ENCODE data around the gene ZBTB38.
A peak's percentile ranks its signal among the peaks of the same experiment; 100 is the strongest.

ZBTB38 gene

GRCh38 chr3:141388395-141388794 lies 20.1 kb downstream of the ZBTB38 start:
- no peak for DNase-seq
- WGBS (ENCODE audit: extremely low coverage, insufficient coverage, low lambda C conversion rate), result no CpG with 5 or more reads among the region's 3 CpGs
- no peaks in the 10 kb centered on the region for H3K79me1 ChIP-seq (ENCODE audit: low read length)
- H4K8ac ChIP-seq (ENCODE audit: low read depth, low read length), result no peak overlapping the region
- H3K79me2 ChIP-seq (ENCODE audit: control insufficient read depth, insufficient read depth, low read length), result no peaks in the 10 kb centered on the region
- no peak overlapping the region for H2BK5ac ChIP-seq (ENCODE audit: low read length)
- no peak overlapping the region for H3K27ac ChIP-seq (ENCODE audit: low read depth, low read length)
- H3K18ac ChIP-seq (ENCODE audit: low read length), result no peak overlapping the region
- no peak overlapping the region for H2BK120ac ChIP-seq (ENCODE audit: low read depth, low read length)
- no peak overlapping the region for H3K4me2 ChIP-seq (ENCODE audit: low read length)
- no peak overlapping the region for H3K9ac ChIP-seq (ENCODE audit: low read length)
- H3K4me1 ChIP-seq (ENCODE audit: control insufficient read depth, low read depth, low read length), result peaks cover 9% of the 10 kb centered on the region
- H2BK15ac ChIP-seq (replicated peaks; ENCODE audit: low read depth), result no peak overlapping the region
- H3K56ac ChIP-seq (ENCODE audit: low read length), result no peak overlapping the region
- no peaks in the 10 kb centered on the region for H3K36me3 ChIP-seq (ENCODE audit: control insufficient read depth, insufficient read depth, low read length)
- H4K5ac ChIP-seq (ENCODE audit: low read length), result no peak overlapping the region
- no peak overlapping the region for H2AK5ac ChIP-seq (ENCODE audit: low read length)
- H3K27me3 ChIP-seq (ENCODE audit: insufficient read depth, low read length, poor library complexity), result no peaks in the 10 kb centered on the region
- no peak overlapping the region for H3K23ac ChIP-seq (ENCODE audit: low read length)
- no peak overlapping the region for H3K4ac ChIP-seq (ENCODE audit: low read depth, low read length)
- H3K4me3 ChIP-seq (ENCODE audit: low read length), result no peak overlapping the region

- Histone ChIP-seq H3K9ac (ENCODE audit: low read length) (no peak overlapping the region), H3K4me2 (ENCODE audit: low read length) (no peak overlapping the region), H3K4me1 (ENCODE audit: control insufficient read depth, low read depth, low read length) (peaks cover 12% of the 10 kb centered on the region), H3K79me1 (ENCODE audit: low read length) (no peaks in the 10 kb centered on the region), H2BK15ac (replicated peaks; ENCODE audit: low read depth) (no peak overlapping the region), H3K27me3 (ENCODE audit: insufficient read depth, low read length, poor library complexity) (no peaks in the 10 kb centered on the region), H3K27ac (ENCODE audit: low read depth, low read length) (no peak overlapping the region), H4K8ac (ENCODE audit: low read depth, low read length) (no peak overlapping the region), H2BK5ac (ENCODE audit: low read length) (no peak overlapping the region), H3K23ac (ENCODE audit: low read length) (no peak overlapping the region), H2AK5ac (ENCODE audit: low read length) (no peak overlapping the region), H3K79me2 (ENCODE audit: control insufficient read depth, insufficient read depth, low read length) (no peaks in the 10 kb centered on the region), H3K36me3 (ENCODE audit: control insufficient read depth, insufficient read depth, low read length) (no peaks in the 10 kb centered on the region), H3K18ac (ENCODE audit: low read length) (no peak overlapping the region), H4K5ac (ENCODE audit: low read length) (no peak overlapping the region), H3K56ac (ENCODE audit: low read length) (no peak overlapping the region), H3K4ac (ENCODE audit: low read depth, low read length) (no peak overlapping the region), H2BK120ac (ENCODE audit: low read depth, low read length) (no peak overlapping the region), H3K4me3 (ENCODE audit: low read length) (no peak overlapping the region)
- DNase-seq, result no peak
- no CpG with 5 or more reads among the region's 6 CpGs for WGBS (ENCODE audit: extremely low coverage, insufficient coverage, low lambda C conversion rate)
Observed at GRCh38 chr3:141388823-141389621, 20.7 kb downstream of the ZBTB38 start.

GRCh38 chr3:141389703-141390102 lies 21.4 kb downstream of the ZBTB38 start:
- no peak overlapping the region for H3K27ac ChIP-seq (ENCODE audit: low read depth, low read length)
- H3K56ac ChIP-seq (ENCODE audit: low read length), result no peak overlapping the region
- no peak overlapping the region for H4K5ac ChIP-seq (ENCODE audit: low read length)
- H2AK5ac ChIP-seq (ENCODE audit: low read length), result no peak overlapping the region
- H3K27me3 ChIP-seq (ENCODE audit: insufficient read depth, low read length, poor library complexity), result no peaks in the 10 kb centered on the region
- no peaks in the 10 kb centered on the region for H3K36me3 ChIP-seq (ENCODE audit: control insufficient read depth, insufficient read depth, low read length)
- H3K4ac ChIP-seq (ENCODE audit: low read depth, low read length), result no peak overlapping the region
- WGBS (ENCODE audit: extremely low coverage, insufficient coverage, low lambda C conversion rate), result no CpG with 5 or more reads among the region's 5 CpGs
- H3K4me2 ChIP-seq (ENCODE audit: low read length), result no peak overlapping the region
- no peak overlapping the region for H3K18ac ChIP-seq (ENCODE audit: low read length)
- H4K8ac ChIP-seq (ENCODE audit: low read depth, low read length), result no peak overlapping the region
- H3K4me3 ChIP-seq (ENCODE audit: low read length), result no peak overlapping the region
- H2BK120ac ChIP-seq (ENCODE audit: low read depth, low read length), result no peak overlapping the region
- peaks cover 15% of the 10 kb centered on the region for H3K4me1 ChIP-seq (ENCODE audit: control insufficient read depth, low read depth, low read length)
- H3K79me2 ChIP-seq (ENCODE audit: control insufficient read depth, insufficient read depth, low read length), result no peaks in the 10 kb centered on the region
- no peak overlapping the region for H3K23ac ChIP-seq (ENCODE audit: low read length)
- no peaks in the 10 kb centered on the region for H3K79me1 ChIP-seq (ENCODE audit: low read length)
- no peak overlapping the region for H2BK5ac ChIP-seq (ENCODE audit: low read length)
- H2BK15ac ChIP-seq (replicated peaks; ENCODE audit: low read depth), result no peak overlapping the region
- H3K9ac ChIP-seq (ENCODE audit: low read length), result no peak overlapping the region
- DNase-seq, result no peak

- H3K79me2 ChIP-seq (ENCODE audit: control insufficient read depth, insufficient read depth, low read length), result no peaks in the 10 kb centered on the region
- H3K18ac ChIP-seq (ENCODE audit: low read length), result no peak overlapping the region
- H4K5ac ChIP-seq (ENCODE audit: low read length), result no peak overlapping the region
- no peak overlapping the region for H3K23ac ChIP-seq (ENCODE audit: low read length)
- no peak overlapping the region for H3K4ac ChIP-seq (ENCODE audit: low read depth, low read length)
- no peak for DNase-seq
- no peak overlapping the region for H3K4me3 ChIP-seq (ENCODE audit: low read length)
- no peak overlapping the region for H3K56ac ChIP-seq (ENCODE audit: low read length)
- H3K79me1 ChIP-seq (ENCODE audit: low read length), result no peaks in the 10 kb centered on the region
- no peak overlapping the region for H2BK15ac ChIP-seq (replicated peaks; ENCODE audit: low read depth)
- no peak overlapping the region for H3K4me2 ChIP-seq (ENCODE audit: low read length)
- no peak overlapping the region for H2BK5ac ChIP-seq (ENCODE audit: low read length)
- H4K8ac ChIP-seq (ENCODE audit: low read depth, low read length), result no peak overlapping the region
- H3K27me3 ChIP-seq (ENCODE audit: insufficient read depth, low read length, poor library complexity), result no peaks in the 10 kb centered on the region
- no peak overlapping the region for H2AK5ac ChIP-seq (ENCODE audit: low read length)
- no peak overlapping the region for H3K27ac ChIP-seq (ENCODE audit: low read depth, low read length)
- WGBS (ENCODE audit: extremely low coverage, insufficient coverage, low lambda C conversion rate), result no CpG with 5 or more reads among the region's 5 CpGs
- H3K4me1 ChIP-seq (ENCODE audit: control insufficient read depth, low read depth, low read length), result peaks cover 15% of the 10 kb centered on the region
- H2BK120ac ChIP-seq (ENCODE audit: low read depth, low read length), result no peak overlapping the region
- no peak overlapping the region for H3K9ac ChIP-seq (ENCODE audit: low read length)
- H3K36me3 ChIP-seq (ENCODE audit: control insufficient read depth, insufficient read depth, low read length), result no peaks in the 10 kb centered on the region
Observed at GRCh38 chr3:141390747-141391146, 22.4 kb downstream of the ZBTB38 start.

- Histone ChIP-seq H3K79me2 (ENCODE audit: control insufficient read depth, insufficient read depth, low read length) (no peaks in the 10 kb centered on the region), H3K23ac (ENCODE audit: low read length) (no peak overlapping the region), H4K8ac (ENCODE audit: low read depth, low read length) (no peak overlapping the region), H3K56ac (ENCODE audit: low read length) (peak overlapping the region; percentile 36), H3K4me3 (ENCODE audit: low read length) (no peak overlapping the region), H3K79me1 (ENCODE audit: low read length) (no peaks in the 10 kb centered on the region), H3K27me3 (ENCODE audit: insufficient read depth, low read length, poor library complexity) (no peaks in the 10 kb centered on the region), H3K9ac (ENCODE audit: low read length) (no peak overlapping the region), H2BK15ac (replicated peaks; ENCODE audit: low read depth) (peak overlapping the region; percentile 39), H2BK5ac (ENCODE audit: low read length) (peak overlapping the region; percentile 65), H2BK120ac (ENCODE audit: low read depth, low read length) (no peak overlapping the region), H3K4ac (ENCODE audit: low read depth, low read length) (no peak overlapping the region), H3K4me1 (ENCODE audit: control insufficient read depth, low read depth, low read length) (peaks cover 15% of the 10 kb centered on the region), H3K36me3 (ENCODE audit: control insufficient read depth, insufficient read depth, low read length) (no peaks in the 10 kb centered on the region), H3K27ac (ENCODE audit: low read depth, low read length) (no peak overlapping the region), H2AK5ac (ENCODE audit: low read length) (peak overlapping the region; percentile 46), H4K5ac (ENCODE audit: low read length) (no peak overlapping the region), H3K18ac (ENCODE audit: low read length) (peak overlapping the region; percentile 62), H3K4me2 (ENCODE audit: low read length) (no peak overlapping the region)
- no peak for DNase-seq
- no CpG with 5 or more reads among the region's 4 CpGs for WGBS (ENCODE audit: extremely low coverage, insufficient coverage, low lambda C conversion rate)
Observed at GRCh38 chr3:141391298-141391990, 23.1 kb downstream of the ZBTB38 start.
